HL-60 (cell line): Measurements from ENCODE around the gene EXOC6B.

Source experiments
- DNase-seq, 2 experiments: peaks; one replicate each; pipeline ENCODE4 v3.0.0-alpha.2; 2010 to 2020; ENCODE audit warnings: low read depth in 1 of 2, low spot score in 1 of 2
- H3K27ac ChIP-seq: fragments of 250-450 bp; sonication (Bioruptor Pico); replicated peaks from 2 replicates; pipeline ENCODE4 v1.5.1; 2020; ENCODE audit warnings: mild to moderate bottlenecking, moderate library complexity
- H3K27me3 ChIP-seq: fragments of 250-450 bp; sonication (Bioruptor Pico); 2 replicates; pipeline ENCODE4 v1.5.1; 2021; ENCODE audit warnings: mild to moderate bottlenecking, moderate library complexity; ENCODE audit not compliant: insufficient read depth, poor library complexity, severe bottlenecking
- H3K4me3 ChIP-seq: replicated peaks from 2 replicates; pipeline ENCODE4 v1.5.1; 2011; ENCODE audit warnings: mild to moderate bottlenecking, control low read depth, low read length; ENCODE audit not compliant: insufficient read depth
- GABPA ChIP-seq: IDR thresholded peaks from 2 replicates; pipeline ENCODE4 v1.6.1; 2012; ENCODE audit warnings: low read depth
- POLR2AphosphoS5 ChIP-seq: IDR thresholded peaks from 2 replicates; pipeline ENCODE4 v1.6.1; 2012; ENCODE audit warnings: low read depth
- SPI1 ChIP-seq: IDR thresholded peaks from 2 replicates; pipeline ENCODE4 v1.6.1; 2012; ENCODE audit warnings: low read depth, mild to moderate bottlenecking, borderline replicate concordance
- TF ChIP-seq, protein P1 (sequence below): IDR thresholded peaks from 2 replicates; pipeline ENCODE4 v1.6.1; 2012; ENCODE audit warnings: low read depth; ENCODE audit not compliant: insufficient replicate concordance
- TF ChIP-seq, protein P2 (sequence below): IDR thresholded peaks from one replicate; pipeline ENCODE4 v1.5.1; 2011; ENCODE audit warnings: low read length, control low read depth, inconsistent platforms; ENCODE audit not compliant: insufficient read depth

EXOC6B gene

GRCh38 chr2:72144632-72145288 is 681.1 kb downstream of the EXOC6B start:
- Histone ChIP-seq H3K27me3 (peaks cover 68% of the 10 kb centered on the region), H3K27ac (no peak overlapping the region), H3K4me3 (no peak overlapping the region)
- no peak for DNase-seq
- TF ChIP-seq, protein P1, sequence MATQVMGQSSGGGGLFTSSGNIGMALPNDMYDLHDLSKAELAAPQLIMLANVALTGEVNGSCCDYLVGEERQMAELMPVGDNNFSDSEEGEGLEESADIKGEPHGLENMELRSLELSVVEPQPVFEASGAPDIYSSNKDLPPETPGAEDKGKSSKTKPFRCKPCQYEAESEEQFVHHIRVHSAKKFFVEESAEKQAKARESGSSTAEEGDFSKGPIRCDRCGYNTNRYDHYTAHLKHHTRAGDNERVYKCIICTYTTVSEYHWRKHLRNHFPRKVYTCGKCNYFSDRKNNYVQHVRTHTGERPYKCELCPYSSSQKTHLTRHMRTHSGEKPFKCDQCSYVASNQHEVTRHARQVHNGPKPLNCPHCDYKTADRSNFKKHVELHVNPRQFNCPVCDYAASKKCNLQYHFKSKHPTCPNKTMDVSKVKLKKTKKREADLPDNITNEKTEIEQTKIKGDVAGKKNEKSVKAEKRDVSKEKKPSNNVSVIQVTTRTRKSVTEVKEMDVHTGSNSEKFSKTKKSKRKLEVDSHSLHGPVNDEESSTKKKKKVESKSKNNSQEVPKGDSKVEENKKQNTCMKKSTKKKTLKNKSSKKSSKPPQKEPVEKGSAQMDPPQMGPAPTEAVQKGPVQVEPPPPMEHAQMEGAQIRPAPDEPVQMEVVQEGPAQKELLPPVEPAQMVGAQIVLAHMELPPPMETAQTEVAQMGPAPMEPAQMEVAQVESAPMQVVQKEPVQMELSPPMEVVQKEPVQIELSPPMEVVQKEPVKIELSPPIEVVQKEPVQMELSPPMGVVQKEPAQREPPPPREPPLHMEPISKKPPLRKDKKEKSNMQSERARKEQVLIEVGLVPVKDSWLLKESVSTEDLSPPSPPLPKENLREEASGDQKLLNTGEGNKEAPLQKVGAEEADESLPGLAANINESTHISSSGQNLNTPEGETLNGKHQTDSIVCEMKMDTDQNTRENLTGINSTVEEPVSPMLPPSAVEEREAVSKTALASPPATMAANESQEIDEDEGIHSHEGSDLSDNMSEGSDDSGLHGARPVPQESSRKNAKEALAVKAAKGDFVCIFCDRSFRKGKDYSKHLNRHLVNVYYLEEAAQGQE = no peak
- TF ChIP-seq, protein P2, sequence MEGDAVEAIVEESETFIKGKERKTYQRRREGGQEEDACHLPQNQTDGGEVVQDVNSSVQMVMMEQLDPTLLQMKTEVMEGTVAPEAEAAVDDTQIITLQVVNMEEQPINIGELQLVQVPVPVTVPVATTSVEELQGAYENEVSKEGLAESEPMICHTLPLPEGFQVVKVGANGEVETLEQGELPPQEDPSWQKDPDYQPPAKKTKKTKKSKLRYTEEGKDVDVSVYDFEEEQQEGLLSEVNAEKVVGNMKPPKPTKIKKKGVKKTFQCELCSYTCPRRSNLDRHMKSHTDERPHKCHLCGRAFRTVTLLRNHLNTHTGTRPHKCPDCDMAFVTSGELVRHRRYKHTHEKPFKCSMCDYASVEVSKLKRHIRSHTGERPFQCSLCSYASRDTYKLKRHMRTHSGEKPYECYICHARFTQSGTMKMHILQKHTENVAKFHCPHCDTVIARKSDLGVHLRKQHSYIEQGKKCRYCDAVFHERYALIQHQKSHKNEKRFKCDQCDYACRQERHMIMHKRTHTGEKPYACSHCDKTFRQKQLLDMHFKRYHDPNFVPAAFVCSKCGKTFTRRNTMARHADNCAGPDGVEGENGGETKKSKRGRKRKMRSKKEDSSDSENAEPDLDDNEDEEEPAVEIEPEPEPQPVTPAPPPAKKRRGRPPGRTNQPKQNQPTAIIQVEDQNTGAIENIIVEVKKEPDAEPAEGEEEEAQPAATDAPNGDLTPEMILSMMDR = no peak
- TF ChIP-seq POLR2AphosphoS5 = no peak
- TF ChIP-seq GABPA = no peak
- no peak for TF ChIP-seq SPI1

DNA sequence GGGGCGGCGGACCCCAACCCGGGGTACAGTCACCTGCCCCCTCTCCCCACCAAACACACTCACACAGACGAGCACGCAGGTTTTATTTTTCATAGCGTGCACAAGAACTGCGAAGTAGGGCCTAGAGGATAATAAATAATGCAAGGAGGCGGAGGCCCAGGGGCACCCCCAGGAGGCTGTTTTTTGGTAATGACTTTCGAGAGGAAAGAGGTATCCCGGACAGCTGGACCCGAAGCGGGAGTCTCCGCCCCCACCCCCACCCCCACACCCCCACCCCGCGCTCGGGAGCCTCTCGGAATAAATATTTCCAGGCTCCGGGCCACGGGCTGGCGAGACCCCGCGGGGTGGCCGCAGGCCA is 681.6 kb downstream of the EXOC6B start:
- TF ChIP-seq, protein P1 = no peak
- no peak for TF ChIP-seq POLR2AphosphoS5
- TF ChIP-seq SPI1 = no peak
- no peak for TF ChIP-seq GABPA
- TF ChIP-seq, protein P2 = no peak
- Histone ChIP-seq H3K27ac (no peak overlapping the region), H3K4me3 (no peak overlapping the region), H3K27me3 (peaks cover 63% of the 10 kb centered on the region)
- no peak for DNase-seq

DNA sequence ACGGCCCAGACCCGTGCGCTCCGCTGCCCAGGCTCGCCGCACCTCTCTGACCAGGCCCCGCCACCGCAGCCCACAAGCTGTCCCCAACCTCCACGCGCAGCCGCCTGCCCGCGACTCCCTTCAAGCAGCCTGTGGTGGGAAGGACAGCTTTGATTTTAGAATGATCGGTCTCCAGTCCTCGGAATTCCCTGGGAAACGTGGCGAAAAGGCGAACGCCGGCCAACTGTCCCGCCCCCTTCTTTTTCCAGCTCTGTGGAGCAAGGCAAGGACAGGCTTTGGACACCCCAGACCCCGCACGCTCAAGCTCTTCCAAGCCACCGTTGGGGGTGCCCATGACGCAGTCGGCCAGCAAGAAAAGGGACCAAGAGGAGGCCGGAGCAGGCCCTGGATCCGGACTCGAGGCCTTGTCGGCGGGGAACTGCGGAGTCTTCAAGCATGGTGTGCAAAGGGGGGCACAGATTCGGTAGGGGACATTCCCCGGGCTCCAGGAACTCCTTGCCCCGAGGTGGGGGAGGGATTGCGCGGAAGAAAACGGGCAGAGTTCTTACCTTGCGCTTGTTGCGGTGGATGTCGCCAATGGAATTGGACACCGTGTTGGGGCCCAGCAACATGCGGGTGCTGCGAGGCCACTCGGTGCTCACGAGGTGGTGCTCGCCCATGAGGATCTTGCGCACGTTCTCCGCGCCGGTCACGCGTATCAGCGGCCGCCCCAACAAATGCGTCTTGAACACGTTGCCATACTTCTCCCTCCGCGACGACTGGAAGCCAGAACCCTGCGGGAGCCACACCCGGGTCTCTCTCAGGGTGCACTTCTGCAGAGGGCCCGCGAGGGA is 682.2 kb downstream of the EXOC6B start:
- H3K27me3 ChIP-seq = peaks cover 59% of the 10 kb centered on the region
- H3K4me3 ChIP-seq = no peak overlapping the region
- no peak for DNase-seq
- TF ChIP-seq POLR2AphosphoS5 (no peak), GABPA (no peak), SPI1 (no peak)
- TF ChIP-seq, protein P1 = no peak
- TF ChIP-seq, protein P2 = no peak
- no peak overlapping the region for H3K27ac ChIP-seq
